GM12892 (cell line): ENCODE data around the gene DDR2.

Experiments
- POLR2A ChIP-seq: IDR thresholded peaks from 2 replicates; pipeline ENCODE4 v1.6.1; 2011; ENCODE audit warnings: low read depth, low read length, control low read depth
- POLR2AphosphoS5 ChIP-seq: IDR thresholded peaks from 2 replicates; pipeline ENCODE4 v1.6.1; 2011; ENCODE audit warnings: low read depth, low read length, control low read depth
- TAF1 ChIP-seq: IDR thresholded peaks from 2 replicates; pipeline ENCODE4 v1.6.1; 2011; ENCODE audit warnings: low read depth, mild to moderate bottlenecking, control low read depth, low read length, borderline replicate concordance

- TF ChIP-seq POLR2AphosphoS5 (no peak), POLR2A (no peak), TAF1 (no peak)
Measured at GRCh38 chr1:162709870-162710269, 77.6 kb downstream of the DDR2 start.
